Activated naive CD8-positive, alpha-beta T cell treated with anti-CD3 and anti-CD28 coated beads, Interleukin-2, amount 50 U/mL, for 16 hours (primary cell): ENCODE results near the gene ABCG2.

ENCODE experiments used
- DNase-seq: peaks from one replicate; pipeline ENCODE4 v3.0.0-alpha.2; 2020; ENCODE audit warnings: low read depth, low spot score

The ABCG2 gene

DNA sequence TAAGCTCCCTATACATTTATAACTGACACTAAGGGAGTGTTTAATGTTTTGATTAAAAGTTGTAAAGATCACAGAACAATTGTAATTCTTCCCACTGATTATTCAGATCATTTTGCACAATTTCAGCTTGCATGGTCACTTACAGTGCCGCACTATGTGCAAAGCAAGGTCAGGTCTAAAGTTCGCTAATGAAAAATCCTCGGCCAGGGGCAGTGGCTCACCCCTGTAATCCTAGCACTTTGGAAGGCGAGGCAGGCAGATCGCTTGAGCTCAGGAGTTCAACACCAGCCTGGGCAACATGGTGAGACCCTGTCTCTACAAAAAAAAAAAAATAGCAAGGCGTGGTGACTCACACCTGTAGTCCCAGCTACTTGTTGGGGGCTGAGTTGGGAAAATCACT is 94.0 kb downstream of the ABCG2 start:
- no peak for DNase-seq

GRCh38 chr4:88063634-88064296 is 94.7 kb downstream of the ABCG2 start:
- DNase-seq, result no peak

DNA sequence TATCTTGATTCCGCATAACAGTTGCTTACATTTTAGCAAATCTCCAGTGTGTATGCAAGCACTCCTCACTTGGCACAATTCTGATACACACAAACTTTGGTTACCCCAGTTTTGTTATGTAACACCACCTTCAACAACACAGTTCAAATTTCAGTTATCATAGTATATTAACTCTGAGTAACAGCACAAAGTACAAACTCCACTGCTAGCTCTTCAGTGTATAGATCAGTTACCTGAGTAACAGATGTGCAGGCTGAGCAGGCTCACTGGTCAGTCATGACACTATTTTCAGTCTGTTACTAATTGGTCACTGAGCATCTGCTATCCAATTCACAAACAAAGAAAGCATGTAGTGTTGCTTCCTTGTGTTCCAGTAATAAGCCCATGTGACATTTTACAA is 95.6 kb downstream of the ABCG2 start:
- DNase-seq, result no peak

GRCh38 chr4:88062311-88062710 is 96.1 kb downstream of the ABCG2 start:
- no peak for DNase-seq

DNA sequence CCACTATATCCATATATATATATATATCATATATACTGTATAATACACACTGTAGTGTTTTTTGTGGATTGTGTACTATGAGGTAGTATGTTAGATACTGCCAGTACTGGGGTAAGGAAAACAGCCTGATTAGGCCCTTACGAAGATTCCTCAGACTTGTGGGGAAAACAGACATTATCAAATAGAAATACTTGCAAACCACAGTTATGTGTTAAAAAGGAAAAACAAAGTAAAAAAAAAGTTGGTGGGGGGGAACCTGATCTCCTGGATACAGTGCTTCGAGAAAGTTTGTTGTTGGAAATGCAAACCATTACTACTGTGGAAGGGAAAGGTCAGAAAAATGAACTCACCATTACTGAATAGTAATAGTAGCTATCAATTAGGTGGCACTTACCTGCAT is 98.0 kb downstream of the ABCG2 start:
- DNase-seq, result no peak

GRCh38 chr4:88059766-88060165 is 98.7 kb downstream of the ABCG2 start:
- DNase-seq, result no peak

- DNase-seq, result no peak
Measured at GRCh38 chr4:88058295-88058694, 100.1 kb downstream of the ABCG2 start.

DNA sequence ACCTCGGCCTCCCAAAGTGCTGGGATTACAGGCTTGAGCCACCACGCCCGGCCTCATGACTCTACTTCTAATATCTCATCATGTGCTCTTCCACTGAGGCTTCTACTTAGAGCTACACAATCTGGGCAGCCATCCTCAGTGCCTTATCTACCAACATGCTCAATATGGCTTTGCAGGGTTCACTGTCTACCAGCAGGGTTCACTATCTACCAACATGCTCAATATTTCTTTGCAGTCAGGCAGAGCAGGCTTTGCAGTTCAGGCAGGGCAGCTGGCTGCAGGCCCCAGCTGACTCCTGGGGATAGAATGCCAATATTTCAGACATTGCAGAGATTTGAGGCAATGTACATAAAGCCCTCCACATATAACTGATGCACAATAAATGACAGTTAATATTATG is 103.5 kb downstream of the ABCG2 start:
- no peak for DNase-seq

GRCh38 chr4:88054229-88054628 is 104.2 kb downstream of the ABCG2 start:
- DNase-seq, result no peak

DNA sequence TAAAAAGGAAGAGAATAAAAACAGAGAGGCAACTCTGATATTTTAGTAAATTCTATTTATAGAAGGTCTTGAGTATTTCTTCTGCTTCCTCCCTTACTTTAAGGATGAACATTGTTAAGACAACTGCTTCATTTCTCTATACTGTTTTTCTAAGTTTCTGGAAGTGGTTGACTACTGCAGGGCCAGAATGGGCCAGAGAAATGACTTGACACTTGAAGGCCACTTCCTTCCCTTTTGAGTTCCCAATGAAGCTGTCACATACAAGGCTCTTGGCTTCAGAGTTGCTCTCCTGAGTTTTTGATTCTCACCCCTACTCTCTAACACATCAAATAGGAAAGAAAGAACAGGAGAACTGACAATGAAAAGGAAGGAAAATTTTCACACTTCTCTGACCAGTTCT is 113.4 kb downstream of the ABCG2 start:
- no peak for DNase-seq

DNA sequence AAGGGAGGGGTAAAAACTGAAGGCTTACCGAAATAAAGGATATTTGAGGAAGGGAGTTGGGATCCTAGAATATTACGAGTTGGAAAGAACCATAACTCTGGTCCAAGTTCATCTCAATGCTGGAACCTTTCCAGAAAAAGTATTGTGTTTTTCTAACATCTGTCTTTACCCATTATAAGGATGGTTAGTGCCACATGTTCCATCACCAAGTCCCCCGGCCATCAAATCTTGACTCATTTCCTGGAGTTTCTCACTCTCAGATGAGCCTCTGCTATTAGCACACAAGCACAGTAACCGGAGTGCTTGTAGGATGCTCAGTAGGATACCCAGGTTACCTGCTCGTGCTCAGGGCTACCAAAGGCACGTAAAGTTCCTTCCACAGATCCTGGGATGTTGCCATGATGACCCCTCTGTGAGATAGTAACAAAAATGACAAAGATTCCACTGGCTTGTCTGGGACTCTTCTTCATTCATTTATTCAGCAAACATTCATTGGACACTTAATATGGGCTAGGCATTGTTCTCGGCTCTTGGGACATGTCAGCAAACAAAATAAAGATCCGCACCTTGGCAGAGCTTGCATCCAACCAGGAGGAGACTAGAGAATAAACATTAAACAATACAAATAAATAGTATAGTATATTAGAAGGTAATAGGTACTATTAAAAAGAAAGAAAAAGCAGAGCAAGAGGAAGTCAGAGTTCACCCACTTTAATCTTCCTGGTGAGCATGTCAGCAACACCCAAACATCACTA is 114.7 kb downstream of the ABCG2 start:
- DNase-seq, result no peak

DNA sequence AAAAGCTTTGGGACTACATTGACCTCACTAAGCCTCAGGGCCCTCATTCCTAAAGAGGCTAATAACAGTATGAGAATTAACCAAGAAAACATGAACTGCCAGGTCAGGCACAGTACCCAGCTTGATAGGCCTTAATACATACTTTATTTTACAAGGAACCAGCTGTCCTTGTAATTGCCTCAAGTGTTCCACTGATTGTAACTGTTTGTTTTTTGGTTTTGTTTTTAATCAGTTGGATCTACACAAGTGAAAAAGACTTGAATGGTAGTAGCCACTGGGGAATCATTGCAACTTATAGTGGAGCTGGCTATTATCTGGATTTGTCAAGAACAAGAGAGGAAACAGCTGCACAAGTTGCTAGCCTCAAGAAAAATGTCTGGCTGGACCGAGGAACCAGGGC is 115.4 kb downstream of the ABCG2 start:
- DNase-seq, result no peak

GRCh38 chr4:88041626-88042025 is 116.8 kb downstream of the ABCG2 start:
- no peak for DNase-seq

- DNase-seq, result no peak
Measured at GRCh38 chr4:88040707-88041106, 117.7 kb downstream of the ABCG2 start.
